Kidney tubule cell (primary cell): ENCODE results near the gene BTBD10.

Experiments
- DNase-seq: peaks from one replicate; pipeline ENCODE4 v3.0.0-alpha.2; 2018; ENCODE audit warnings: low spot score

The BTBD10 gene

DNA sequence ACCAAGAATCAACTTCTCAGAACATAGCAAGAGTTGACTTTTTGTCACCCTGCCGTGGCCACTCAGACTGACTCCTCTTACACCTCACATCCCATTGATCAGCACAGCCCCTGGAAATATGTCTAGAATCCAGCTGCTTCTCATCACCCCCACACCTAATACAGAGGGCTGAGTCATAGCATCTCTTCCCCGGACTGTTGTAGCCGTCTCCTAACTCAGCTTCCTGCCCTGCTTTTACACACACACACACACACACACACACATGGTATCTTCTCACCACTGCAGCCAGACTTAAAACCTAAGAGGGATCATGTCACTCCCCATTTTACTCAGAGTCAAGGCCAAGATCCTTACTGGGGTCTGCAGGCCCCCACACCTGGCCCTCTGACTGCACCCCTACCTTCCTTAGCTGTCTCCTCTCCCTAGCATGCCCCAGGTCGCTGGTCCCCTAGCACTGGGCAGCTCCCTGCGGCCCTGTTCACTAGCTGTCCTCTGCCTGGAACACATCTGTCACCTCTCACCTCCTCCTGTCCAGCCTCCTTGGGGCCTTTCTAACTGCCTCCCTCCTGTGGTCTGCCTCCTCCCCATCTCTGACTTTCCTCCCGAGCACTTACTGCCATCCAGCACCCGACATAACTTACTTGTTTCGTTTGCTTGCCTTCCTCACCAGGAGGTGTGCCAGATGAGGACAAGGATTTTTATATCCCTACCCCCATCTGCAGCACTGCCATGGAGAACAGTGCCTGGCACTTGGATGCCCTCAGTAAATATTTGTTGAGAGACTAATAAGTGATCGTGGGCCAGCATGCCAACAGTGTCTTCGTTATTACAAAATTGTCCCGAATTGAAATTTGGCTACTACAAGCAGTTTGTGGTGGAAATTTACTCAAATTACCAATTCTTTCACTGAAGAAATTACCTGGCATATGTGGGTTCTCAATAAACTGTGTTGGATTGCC is 123.5 kb downstream of the BTBD10 start:
- peak; percentile 94 for DNase-seq

GRCh38 chr11:13338427-13339069 is 124.5 kb downstream of the BTBD10 start:
- peak; percentile 79 for DNase-seq

DNA sequence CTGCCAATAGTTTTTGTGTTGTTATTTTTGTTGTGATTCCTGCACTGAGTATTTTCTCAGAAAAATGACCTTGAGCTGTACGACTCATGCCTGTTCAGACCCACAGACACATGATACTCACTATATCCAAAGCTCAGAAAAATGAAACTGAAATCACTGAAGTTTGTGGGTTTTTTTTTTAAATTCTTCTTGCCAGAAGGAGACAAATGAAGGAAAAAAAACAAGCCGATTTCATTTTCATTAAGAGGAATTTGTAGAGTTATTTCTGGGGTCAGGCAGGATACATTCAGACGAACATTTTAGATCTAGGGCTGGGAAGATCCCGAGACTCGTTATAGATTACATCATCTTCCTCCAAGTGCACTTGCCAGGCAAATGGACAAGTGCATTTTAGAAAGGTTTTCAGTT is 125.0 kb downstream of the BTBD10 start:
- DNase-seq = peak; percentile 74
